ENCODE results near the gene OTOGL. TPM values are rescaled to one million over a fixed set of nuclear protein-coding genes. Genes with fewer than 3 reads are reported as not detected.

Gene OTOGL
- total and polyA plus RNA-seq, 9 donors = 0.05 to 0.26 (median 0.12) TPM; not detected in 2

DNA sequence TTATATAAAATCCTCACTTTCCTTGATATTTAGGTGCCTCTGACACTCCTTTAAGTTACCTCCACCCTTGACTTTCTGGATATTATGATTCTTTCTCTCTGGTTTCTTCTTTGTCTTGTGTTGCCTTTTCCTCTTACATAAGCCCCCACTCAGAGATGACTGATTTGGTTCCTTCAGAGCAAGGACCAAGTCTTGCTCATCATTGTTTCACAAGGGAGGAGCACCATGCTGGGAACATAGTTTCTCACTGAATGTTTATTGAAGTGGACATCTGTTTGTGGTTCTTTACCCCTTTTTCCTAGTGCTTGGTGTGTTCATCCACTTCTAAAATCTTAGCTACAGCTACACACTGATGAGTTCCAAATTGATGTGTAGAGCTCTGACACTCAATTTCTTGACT lies 183.4 kb downstream of the OTOGL start:
- intact Hi-C loops (cut with DNase I) = no loop called here
- TF ChIP-seq EP300 (IDR thresholded peaks at IDR 0.05) = no peak
- TF ChIP-seq, protein P1, sequence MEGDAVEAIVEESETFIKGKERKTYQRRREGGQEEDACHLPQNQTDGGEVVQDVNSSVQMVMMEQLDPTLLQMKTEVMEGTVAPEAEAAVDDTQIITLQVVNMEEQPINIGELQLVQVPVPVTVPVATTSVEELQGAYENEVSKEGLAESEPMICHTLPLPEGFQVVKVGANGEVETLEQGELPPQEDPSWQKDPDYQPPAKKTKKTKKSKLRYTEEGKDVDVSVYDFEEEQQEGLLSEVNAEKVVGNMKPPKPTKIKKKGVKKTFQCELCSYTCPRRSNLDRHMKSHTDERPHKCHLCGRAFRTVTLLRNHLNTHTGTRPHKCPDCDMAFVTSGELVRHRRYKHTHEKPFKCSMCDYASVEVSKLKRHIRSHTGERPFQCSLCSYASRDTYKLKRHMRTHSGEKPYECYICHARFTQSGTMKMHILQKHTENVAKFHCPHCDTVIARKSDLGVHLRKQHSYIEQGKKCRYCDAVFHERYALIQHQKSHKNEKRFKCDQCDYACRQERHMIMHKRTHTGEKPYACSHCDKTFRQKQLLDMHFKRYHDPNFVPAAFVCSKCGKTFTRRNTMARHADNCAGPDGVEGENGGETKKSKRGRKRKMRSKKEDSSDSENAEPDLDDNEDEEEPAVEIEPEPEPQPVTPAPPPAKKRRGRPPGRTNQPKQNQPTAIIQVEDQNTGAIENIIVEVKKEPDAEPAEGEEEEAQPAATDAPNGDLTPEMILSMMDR (IDR thresholded peaks at IDR 0.05) = no peak
- no peak for TF ChIP-seq POLR2A (IDR thresholded peaks at IDR 0.05)
- no peak overlapping the region for H3K27ac ChIP-seq
- DNase-seq = no peak
- H3K9me3 ChIP-seq = no peaks in the 10 kb centered on the region
- H3K36me3 ChIP-seq = no peaks in the 10 kb centered on the region
- H3K27me3 ChIP-seq = no peaks in the 10 kb centered on the region
- H3K4me1 ChIP-seq (ENCODE audit: insufficient read depth) = no peaks in the 10 kb centered on the region
- no peak overlapping the region for H3K4me3 ChIP-seq

GRCh38 chr12:80291108-80291754 lies 191.9 kb downstream of the OTOGL start:
- TF ChIP-seq, protein P1 (IDR thresholded peaks at IDR 0.05) = no peak
- no peak for TF ChIP-seq EP300 (IDR thresholded peaks at IDR 0.05)
- TF ChIP-seq POLR2A (IDR thresholded peaks at IDR 0.05) = no peak
- no peaks in the 10 kb centered on the region for H3K9me3 ChIP-seq
- H3K27me3 ChIP-seq = no peaks in the 10 kb centered on the region
- H3K27ac ChIP-seq = no peak overlapping the region
- no peaks in the 10 kb centered on the region for H3K4me1 ChIP-seq (ENCODE audit: insufficient read depth)
- intact Hi-C loops (cut with DNase I) = no loop called here
- no peaks in the 10 kb centered on the region for H3K36me3 ChIP-seq
- DNase-seq = no peak
- WGBS, 3 donors = 49 to 64% (median 53%) methylated on average over 5 of the region's 5 CpGs
- H3K4me3 ChIP-seq = no peak overlapping the region

DNA sequence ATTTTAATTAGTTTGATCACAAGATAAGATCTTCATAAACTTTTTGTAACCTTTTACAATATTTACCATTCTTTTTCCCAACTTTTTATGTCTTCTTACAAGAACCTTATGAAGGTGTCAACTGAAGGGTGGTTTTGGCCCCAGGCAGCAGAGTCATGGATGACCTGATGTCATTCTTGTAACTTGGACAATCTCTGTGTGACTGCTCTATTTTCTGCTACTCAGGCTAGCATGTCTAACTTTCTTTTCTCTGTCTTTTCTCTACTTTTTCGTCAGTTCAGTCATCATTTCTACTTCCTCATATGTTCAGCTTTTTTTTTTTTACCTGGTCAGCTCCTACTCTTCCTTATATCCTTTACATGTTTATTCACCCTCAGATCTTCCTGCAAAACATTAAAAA lies 194.0 kb downstream of the OTOGL start:
- Histone ChIP-seq H3K4me3 (no peak overlapping the region), H3K4me1 (ENCODE audit: insufficient read depth) (no peaks in the 10 kb centered on the region), H3K36me3 (no peaks in the 10 kb centered on the region), H3K27ac (no peak overlapping the region), H3K9me3 (no peaks in the 10 kb centered on the region), H3K27me3 (no peaks in the 10 kb centered on the region)
- 84 to 91% (median 86%) methylated on average over 1 of the region's 1 CpG for WGBS, 3 donors
- TF ChIP-seq POLR2A (IDR thresholded peaks at IDR 0.05) (no peak), EP300 (IDR thresholded peaks at IDR 0.05) (no peak)
- TF ChIP-seq, protein P1 (IDR thresholded peaks at IDR 0.05) = no peak
- no peak for DNase-seq
- intact Hi-C loops (cut with DNase I) = no loop called here

DNA sequence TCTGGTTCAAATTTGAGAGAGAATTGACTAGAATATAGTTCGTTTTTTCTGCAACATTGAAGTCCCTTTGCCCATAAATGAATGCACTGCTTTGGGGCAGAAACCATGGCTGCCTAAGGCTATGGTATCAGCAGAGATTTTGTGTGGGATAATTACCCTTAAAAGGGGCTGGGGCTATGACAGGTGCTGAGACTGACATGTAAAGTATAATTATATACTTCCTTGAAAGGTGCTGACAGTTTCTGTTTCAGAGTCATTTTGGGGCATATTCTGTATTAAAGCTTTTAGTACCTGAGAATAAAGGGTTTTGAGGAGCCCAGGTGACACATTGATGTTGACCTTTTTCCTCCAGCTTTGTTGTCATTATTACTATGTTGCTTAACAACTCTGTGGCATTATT lies 194.4 kb downstream of the OTOGL start:
- H3K4me1 ChIP-seq (ENCODE audit: insufficient read depth) = no peaks in the 10 kb centered on the region
- no peak for DNase-seq
- H3K36me3 ChIP-seq = no peaks in the 10 kb centered on the region
- TF ChIP-seq EP300 (IDR thresholded peaks at IDR 0.05) (no peak), POLR2A (IDR thresholded peaks at IDR 0.05) (no peak)
- TF ChIP-seq, protein P1 (IDR thresholded peaks at IDR 0.05) = no peak
- no peaks in the 10 kb centered on the region for H3K27me3 ChIP-seq
- no peaks in the 10 kb centered on the region for H3K9me3 ChIP-seq
- H3K4me3 ChIP-seq = no peak overlapping the region
- intact Hi-C loops (cut with DNase I) = no loop called here
- H3K27ac ChIP-seq = no peak overlapping the region
- 40 to 76% (median 65%) methylated on average over 1 of the region's 1 CpG for WGBS, 3 donors

All from ovary (tissue), 9 donors.